ENCODE measurements around the gene TSKS.

DNA sequence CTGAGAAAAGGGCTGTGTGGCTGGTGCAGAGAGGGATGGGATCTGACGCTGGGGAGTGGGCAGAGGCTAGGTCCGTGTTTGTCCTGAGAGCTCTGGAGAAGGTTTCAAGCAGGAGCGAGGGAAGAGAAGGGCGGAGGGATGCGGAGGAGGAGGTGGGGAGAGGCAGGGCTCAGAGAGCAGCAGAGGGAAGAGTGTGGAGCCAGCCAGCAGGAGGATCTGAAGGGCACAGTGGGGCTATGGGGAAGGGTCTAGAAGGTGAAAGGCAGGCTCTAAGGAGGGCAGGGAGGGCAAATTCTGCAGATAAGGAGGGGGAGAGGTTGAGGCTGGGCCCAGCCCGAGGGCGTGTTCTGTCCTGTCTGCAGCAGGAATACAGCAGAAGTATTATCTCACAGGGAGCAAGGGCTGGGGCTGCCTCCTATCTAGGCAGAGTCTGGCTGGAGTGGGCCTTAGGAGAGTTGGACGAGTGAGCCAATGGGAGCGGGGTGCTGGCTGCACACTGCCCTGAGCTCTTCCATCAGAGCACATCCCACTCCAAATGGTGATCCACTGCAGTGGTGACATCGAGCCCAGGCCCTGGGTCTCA, 9.8 kb upstream of the TSKS start:
- no peak for TF ChIP-seq MYC (IDR thresholded peaks at IDR 0.05; ENCODE audit: low read depth, low read length)
- TF ChIP-seq CTCF (IDR thresholded peaks at IDR 0.05; ENCODE audit: extremely low read depth in 1 of 2, insufficient read depth in 1 of 2, low read depth in 1 of 2, low read length in 2 of 2) = no peak
- TF ChIP-seq JUN (IDR thresholded peaks at IDR 0.05; ENCODE audit: borderline replicate concordance, insufficient read depth, insufficient read length, low read depth) = no peak
- no peak for TF ChIP-seq POLR2AphosphoS5 (IDR thresholded peaks at IDR 0.05; ENCODE audit: insufficient read depth, low read depth, low read length)
- no peak for TF ChIP-seq EZH2 (IDR thresholded peaks at IDR 0.05; ENCODE audit: borderline replicate concordance, low read depth, low read length, severe bottlenecking)
- TF ChIP-seq MAX (IDR thresholded peaks at IDR 0.05; ENCODE audit: insufficient read depth, insufficient read length) = no peak
- TF ChIP-seq GATA2 (IDR thresholded peaks at IDR 0.05; ENCODE audit: insufficient read depth, insufficient read length, low read depth, low read length) = no peak

All from endothelial cell of umbilical vein (primary cell).